ENCODE data around the gene RBPJ. TPM values are rescaled to one million over a fixed set of nuclear protein-coding genes. Genes with fewer than 3 reads are reported as not detected.

RBPJ gene
- total RNA-seq, 2 experiments from 2014 or later: 73.3 to 163 TPM

DNA sequence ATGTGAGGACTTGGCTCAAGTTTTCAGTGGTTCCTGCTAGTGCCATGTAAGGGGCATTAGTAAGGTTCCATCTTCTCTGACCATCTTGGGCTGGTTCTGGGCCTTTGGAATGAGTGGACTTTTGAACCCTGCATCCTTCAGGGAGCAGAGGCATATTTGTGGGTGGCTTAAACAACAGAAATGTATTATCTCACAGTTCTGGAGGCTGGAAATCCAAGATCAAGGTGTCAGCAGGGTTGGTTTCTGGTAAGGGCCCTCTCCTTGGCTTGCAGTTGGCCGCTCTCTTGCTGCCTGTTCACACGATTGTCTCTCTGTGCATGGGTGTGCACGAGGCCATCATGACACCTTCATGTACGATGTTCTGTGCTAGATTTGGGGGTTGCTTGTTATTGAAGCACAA, 148.2 kb downstream of the RBPJ start:
- peak; percentile 14 for DNase-seq
- H3K27me3 Mint-ChIP-seq: peaks cover 10% of the 10 kb centered on the region
- CTCF ChIA-PET: no interaction called here
- ATAC-seq: no peak
- no peaks in the 10 kb centered on the region for H3K36me3 Mint-ChIP-seq
- no peak overlapping the region for H3K27ac Mint-ChIP-seq
- no peak overlapping the region for H3K4me3 Mint-ChIP-seq
- H3K9me3 Mint-ChIP-seq (ENCODE audit: low read depth): no peaks in the 10 kb centered on the region
- no peaks in the 10 kb centered on the region for H3K4me1 Mint-ChIP-seq

- Mint-ChIP-seq H3K9me3 (ENCODE audit: low read depth) (no peaks in the 10 kb centered on the region), H3K36me3 (no peaks in the 10 kb centered on the region), H3K27ac (no peak overlapping the region)
These were observed 151.1 kb downstream of the RBPJ start for GRCh38 chr4:26471890-26472289.

GRCh38 chr4:26473893-26474292, 153.1 kb downstream of the RBPJ start:
- Mint-ChIP-seq H3K27me3 (peaks cover 10% of the 10 kb centered on the region), H3K36me3 (no peaks in the 10 kb centered on the region), H3K4me1 (no peaks in the 10 kb centered on the region), H3K9me3 (ENCODE audit: low read depth) (no peaks in the 10 kb centered on the region), H3K27ac (no peak overlapping the region), H3K4me3 (no peak overlapping the region)
- ATAC-seq (no peak), DNase-seq (no peak)
- CTCF ChIA-PET: no interaction called here

More at GRCh38 chr4:26471890-26472289, 151.1 kb downstream of the RBPJ start:
- no peaks in the 10 kb centered on the region for H3K4me1 Mint-ChIP-seq
- no peak for ATAC-seq
- CTCF ChIA-PET: no interaction called here
- no peak overlapping the region for H3K4me3 Mint-ChIP-seq
- no peak for DNase-seq
- peaks cover 10% of the 10 kb centered on the region for H3K27me3 Mint-ChIP-seq

- no peak overlapping the region for H3K27ac Mint-ChIP-seq
- H3K27me3 Mint-ChIP-seq: peaks cover 10% of the 10 kb centered on the region
- CTCF ChIA-PET: no interaction called here
- no peaks in the 10 kb centered on the region for H3K9me3 Mint-ChIP-seq (ENCODE audit: low read depth)
- no peak for DNase-seq
- ATAC-seq: no peak
- no peaks in the 10 kb centered on the region for H3K4me1 Mint-ChIP-seq
- no peaks in the 10 kb centered on the region for H3K36me3 Mint-ChIP-seq
- H3K4me3 Mint-ChIP-seq: no peak overlapping the region
These were observed 153.7 kb downstream of the RBPJ start for GRCh38 chr4:26474551-26474950.

GRCh38 chr4:26475716-26476115, 154.9 kb downstream of the RBPJ start:
- no peaks in the 10 kb centered on the region for H3K36me3 Mint-ChIP-seq
- H3K4me1 Mint-ChIP-seq: no peaks in the 10 kb centered on the region
- H3K9me3 Mint-ChIP-seq (ENCODE audit: low read depth): no peaks in the 10 kb centered on the region
- ATAC-seq (no peak), DNase-seq (no peak)
- H3K27ac Mint-ChIP-seq: no peak overlapping the region
- H3K4me3 Mint-ChIP-seq: no peak overlapping the region
- CTCF ChIA-PET: interaction anchor here (0.9 kb wide), 1 partner anchor 13 kb away, joined by 3 read pairs; no protein-coding TSS in a partner anchor
- peaks cover 8% of the 10 kb centered on the region for H3K27me3 Mint-ChIP-seq

GRCh38 chr4:26476545-26476944, 155.7 kb downstream of the RBPJ start:
- no peaks in the 10 kb centered on the region for H3K9me3 Mint-ChIP-seq (ENCODE audit: low read depth)
- no peaks in the 10 kb centered on the region for H3K4me1 Mint-ChIP-seq
- no peak overlapping the region for H3K27ac Mint-ChIP-seq
- H3K36me3 Mint-ChIP-seq: no peaks in the 10 kb centered on the region
- H3K27me3 Mint-ChIP-seq: peaks cover 7% of the 10 kb centered on the region
- CTCF ChIA-PET: no interaction called here
- no peak overlapping the region for H3K4me3 Mint-ChIP-seq
- DNase-seq (no peak), ATAC-seq (no peak)

DNA sequence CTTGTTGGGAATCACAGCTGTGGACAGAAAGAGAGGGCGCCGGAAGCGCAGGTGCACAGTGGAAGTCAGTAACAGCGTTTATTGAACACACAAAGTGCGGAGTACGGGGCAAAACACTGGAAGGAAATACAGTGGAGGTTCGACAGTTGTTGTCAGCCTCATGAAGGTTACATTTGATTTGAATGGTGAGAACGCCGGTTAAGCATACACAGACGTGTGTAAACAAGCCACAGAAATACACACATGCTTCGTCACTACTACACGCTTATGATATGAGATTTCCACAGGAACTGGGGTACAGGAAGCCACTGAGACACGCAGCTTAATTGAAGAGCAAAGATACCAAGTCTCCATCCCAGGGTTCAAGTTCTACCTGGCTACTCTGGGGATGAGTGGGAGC, 157.5 kb downstream of the RBPJ start:
- H3K27ac Mint-ChIP-seq: no peak overlapping the region
- no peak for ATAC-seq
- peaks cover 3% of the 10 kb centered on the region for H3K27me3 Mint-ChIP-seq
- H3K36me3 Mint-ChIP-seq: no peaks in the 10 kb centered on the region
- no peak for DNase-seq
- no peak overlapping the region for H3K4me3 Mint-ChIP-seq
- no peaks in the 10 kb centered on the region for H3K9me3 Mint-ChIP-seq (ENCODE audit: low read depth)
- H3K4me1 Mint-ChIP-seq: no peaks in the 10 kb centered on the region
- CTCF ChIA-PET: interaction anchor here (0.9 kb wide), 1 partner anchor 20 kb away, joined by 3 read pairs; no protein-coding TSS in a partner anchor

GRCh38 chr4:26482508-26483462, 162.0 kb downstream of the RBPJ start:
- CTCF ChIA-PET: interaction anchor here (2.6 kb wide), 1 partner anchor 22 kb away, joined by 6 read pairs; no protein-coding TSS in a partner anchor
- no peaks in the 10 kb centered on the region for H3K4me1 Mint-ChIP-seq
- H3K4me3 Mint-ChIP-seq: no peak overlapping the region
- no peak overlapping the region for H3K27ac Mint-ChIP-seq
- DNase-seq (no peak), ATAC-seq (no peak)
- no peaks in the 10 kb centered on the region for H3K36me3 Mint-ChIP-seq
- H3K9me3 Mint-ChIP-seq (ENCODE audit: low read depth): no peaks in the 10 kb centered on the region
- peaks cover 14% of the 10 kb centered on the region for H3K27me3 Mint-ChIP-seq

DNA sequence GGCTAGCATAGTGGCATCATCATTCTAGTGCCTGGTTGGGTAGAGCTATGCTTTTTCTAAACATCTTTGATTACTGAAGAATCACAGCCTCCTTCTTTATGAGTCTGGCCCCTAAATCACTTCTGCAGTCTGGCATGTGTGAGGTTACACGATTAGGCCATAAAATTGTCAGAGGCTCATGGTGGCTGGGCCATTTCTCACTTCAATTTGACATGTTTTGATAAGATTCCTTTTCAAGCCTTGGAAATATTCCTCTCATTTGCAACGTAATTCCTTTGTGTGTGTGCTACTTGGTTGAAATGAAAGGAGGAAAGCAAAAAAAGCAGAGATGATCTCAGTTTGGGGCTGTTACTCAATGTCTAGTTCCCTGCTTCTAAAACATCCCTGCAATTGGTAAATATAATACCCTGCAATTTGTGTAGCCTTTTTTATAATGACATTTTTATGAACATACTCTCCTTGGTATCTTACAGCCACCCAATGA, 163.3 kb downstream of the RBPJ start:
- CTCF ChIA-PET: interaction anchor here (2.6 kb wide), 1 partner anchor 23 kb away, joined by 6 read pairs; no protein-coding TSS in a partner anchor
- Mint-ChIP-seq H3K4me1 (no peaks in the 10 kb centered on the region), H3K36me3 (no peaks in the 10 kb centered on the region)

GRCh38 chr4:26484516-26484915, 163.7 kb downstream of the RBPJ start:
- no peak for DNase-seq
- Mint-ChIP-seq H3K9me3 (ENCODE audit: low read depth) (no peaks in the 10 kb centered on the region), H3K36me3 (no peaks in the 10 kb centered on the region), H3K27ac (no peak overlapping the region), H3K4me3 (no peak overlapping the region), H3K27me3 (peaks cover 20% of the 10 kb centered on the region), H3K4me1 (no peaks in the 10 kb centered on the region)
- ATAC-seq: no peak
- CTCF ChIA-PET: interaction anchor here (2.6 kb wide), 1 partner anchor 24 kb away, joined by 6 read pairs; no protein-coding TSS in a partner anchor

More for the DNA sequence above, 163.3 kb downstream of the RBPJ start:
- Mint-ChIP-seq H3K9me3 (ENCODE audit: low read depth) (no peaks in the 10 kb centered on the region), H3K4me3 (no peak overlapping the region), H3K27ac (no peak overlapping the region), H3K27me3 (peaks cover 16% of the 10 kb centered on the region)
- no peak for ATAC-seq
- DNase-seq: no peak

Other genes starting within 250 kb of the RBPJ start
- gene CCKAR, start 169.5 kb downstream of the RBPJ start, total RNA-seq: not detected

Data from activated CD8-positive, alpha-beta memory T cell treated with anti-CD3 and anti-CD28 coated beads, Interleukin-2, amount 10 ng/mL, durations not matched to agents 7 days and 5 days (primary cell).